ENCODE results near the gene BBOX1. TPM values are rescaled to one million over a fixed set of nuclear protein-coding genes. Genes with fewer than 3 reads are reported as not detected.

The BBOX1 gene
- total RNA-seq, 1 experiment from 2014 or later: not detected

GRCh38 chr11:27012234-27012921 lies 28.2 kb upstream of the BBOX1 start:
- intact Hi-C loops (cut with micrococcal nuclease): no loop called here
- no peaks in the 10 kb centered on the region for H3K79me2 ChIP-seq (ENCODE audit: insufficient read depth, low read length)
- H3K9ac ChIP-seq (ENCODE audit: low read length): no peak overlapping the region
- H3K27ac ChIP-seq (ENCODE audit: low read depth, low read length): no peak overlapping the region
- H2AFZ ChIP-seq (ENCODE audit: low read depth, low read length, poor library complexity, severe bottlenecking): no peak overlapping the region
- H3K27me3 ChIP-seq (ENCODE audit: insufficient read depth, low read length): no peaks in the 10 kb centered on the region
- CTCF ChIA-PET: no interaction called here
- no peak overlapping the region for H3K4me3 ChIP-seq (replicated peaks in 1 of 2; ENCODE audit: low read depth in 1 of 2, low read length in 2 of 2)
- RAD21 ChIA-PET (ENCODE audit: low non-redundant PET in 1 of 2, low total read pairs in 2 of 2, uncharacterized antibody in 2 of 2, unreplicated experiment in 2 of 2): no interaction called here
- POLR2A ChIA-PET: no interaction called here
- no peaks in the 10 kb centered on the region for H4K20me1 ChIP-seq (ENCODE audit: insufficient read depth)
- BruUV-seq (replicated peaks): no TSS peak
- no peaks in the 10 kb centered on the region for H3K9me2 ChIP-seq (ENCODE audit: insufficient read depth)
- ATAC-seq (no peak), DNase-seq (ENCODE audit: low read depth, low spot score) (no peak)
- 0 out of 4 replicates have a peak, but pooled peaks cover 0 to 3% of the 10 kb centered on the region in 2 experiments for H3K9me3 ChIP-seq (ENCODE audit: control insufficient read depth in 1 of 2, insufficient read depth in 1 of 2, low read depth in 1 of 2, low read length in 2 of 2)
- H3K36me3 ChIP-seq (ENCODE audit: control insufficient read depth in 1 of 2, insufficient read depth in 2 of 2, low read length in 2 of 2): no peaks in the 10 kb centered on the region; a peak in 1 of 4 replicates
- H3K4me1 ChIP-seq (ENCODE audit: control insufficient read depth in 1 of 2, insufficient read depth in 2 of 2, low read length in 2 of 2): no peaks in the 10 kb centered on the region
- no peak overlapping the region for H3K4me2 ChIP-seq (ENCODE audit: low read length)
- no peak for TF ChIP-seq MAX (IDR thresholded peaks at IDR 0.05)

DNA sequence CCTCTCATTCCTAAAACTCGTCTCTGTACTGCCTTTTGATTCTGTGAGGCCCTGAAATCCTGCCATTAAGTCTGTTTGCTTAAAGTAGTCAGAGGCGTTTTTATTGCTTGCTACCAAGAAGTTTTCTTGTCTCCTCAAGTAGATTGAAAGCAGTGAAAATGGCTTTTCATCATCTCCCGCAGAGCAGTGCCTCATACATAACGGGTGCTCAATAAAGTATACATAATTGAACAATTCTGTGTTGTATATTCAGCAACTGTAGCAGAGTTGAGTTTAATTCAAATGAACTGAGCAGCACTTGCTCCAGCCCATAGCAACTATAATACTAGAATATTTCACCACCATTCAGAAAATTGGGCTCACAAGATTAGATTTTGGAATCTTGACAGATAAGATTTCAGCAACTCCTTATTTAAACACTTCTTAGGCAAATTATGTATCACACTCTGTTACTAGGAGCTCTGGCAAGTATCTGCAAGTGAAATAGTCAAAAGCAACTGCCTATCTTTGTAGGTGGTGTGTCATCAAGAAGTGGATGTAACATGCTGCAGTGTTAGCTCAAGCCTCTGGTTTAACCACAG lies 26.7 kb upstream of the BBOX1 start:
- intact Hi-C loops (cut with micrococcal nuclease): no loop called here
- Histone ChIP-seq H2AFZ (ENCODE audit: low read depth, low read length, poor library complexity, severe bottlenecking) (no peak overlapping the region), H4K20me1 (ENCODE audit: insufficient read depth) (no peaks in the 10 kb centered on the region), H3K27me3 (ENCODE audit: insufficient read depth, low read length) (no peaks in the 10 kb centered on the region), H3K4me1 (ENCODE audit: control insufficient read depth in 1 of 2, insufficient read depth in 2 of 2, low read length in 2 of 2) (no peaks in the 10 kb centered on the region), H3K79me2 (ENCODE audit: insufficient read depth, low read length) (no peaks in the 10 kb centered on the region), H3K4me2 (ENCODE audit: low read length) (no peak overlapping the region), H3K9me2 (ENCODE audit: insufficient read depth) (no peaks in the 10 kb centered on the region), H3K9ac (ENCODE audit: low read length) (no peak overlapping the region), H3K36me3 (ENCODE audit: control insufficient read depth in 1 of 2, insufficient read depth in 2 of 2, low read length in 2 of 2) (no peaks in the 10 kb centered on the region; a peak in 1 of 4 replicates), H3K9me3 (ENCODE audit: control insufficient read depth in 1 of 2, insufficient read depth in 1 of 2, low read depth in 1 of 2, low read length in 2 of 2) (0 out of 4 replicates have a peak, but pooled peaks cover 0 to 3% of the 10 kb centered on the region in 2 experiments), H3K27ac (ENCODE audit: low read depth, low read length) (no peak overlapping the region), H3K4me3 (replicated peaks in 1 of 2; ENCODE audit: low read depth in 1 of 2, low read length in 2 of 2) (no peak overlapping the region)
- POLR2A ChIA-PET: no interaction called here
- no TSS peak for BruUV-seq (replicated peaks)
- RAD21 ChIA-PET (ENCODE audit: low non-redundant PET in 1 of 2, low total read pairs in 2 of 2, uncharacterized antibody in 2 of 2, unreplicated experiment in 2 of 2): no interaction called here
- DNase-seq (ENCODE audit: low read depth, low spot score) (no peak), ATAC-seq (no peak)
- TF ChIP-seq POLR2A (IDR thresholded peaks at IDR 0.05; ENCODE audit: borderline replicate concordance, extremely low read depth, insufficient read depth, insufficient read length): no peak
- no peak for TF ChIP-seq SIN3A (IDR thresholded peaks at IDR 0.05; ENCODE audit: low read depth)
- TF ChIP-seq ATF3 (IDR thresholded peaks at IDR 0.05): no peak
- no peak for TF ChIP-seq CEBPB (IDR thresholded peaks at IDR 0.05; ENCODE audit: low read depth)
- no peak for TF ChIP-seq POLR2AphosphoS5 (IDR thresholded peaks at IDR 0.05; ENCODE audit: low read depth, low read length)
- TF ChIP-seq EZH2phosphoT487 (IDR thresholded peaks at IDR 0.05; ENCODE audit: borderline replicate concordance): no peak
- no peak for TF ChIP-seq SRF (IDR thresholded peaks at IDR 0.05; ENCODE audit: low read depth)
- no peak for TF ChIP-seq FOSL1 (IDR thresholded peaks at IDR 0.05; ENCODE audit: low read depth)
- TF ChIP-seq ZNF274 (IDR thresholded peaks at IDR 0.05; ENCODE audit: low read depth, low read length): no peak
- no peak for TF ChIP-seq EGR1 (IDR thresholded peaks at IDR 0.05; ENCODE audit: low read depth)
- TF ChIP-seq REST (IDR thresholded peaks at IDR 0.05; ENCODE audit: low read depth): no peak
- CTCF ChIA-PET: no interaction called here

Data from HCT116 (cell line).